Activated CD4-positive, alpha-beta T cell treated with anti-CD3 and anti-CD28 coated beads, Interleukin-2, amount 50 U/mL, for 4 hours (primary cell): ENCODE results near the gene NXPH2.
"Not testable (repeated sequence)": the region's sequence is repeated elsewhere in the genome, so short reads cannot be mapped to it uniquely, and the experiment has no call there.

Experiments
- DNase-seq, 2 experiments: peaks; one replicate each; pipeline ENCODE4 v3.0.0-alpha.2; 2020

The NXPH2 gene

GRCh38 chr2:138707392-138708074 lies 72.7 kb downstream of the NXPH2 start:
- no peak for DNase-seq

DNA sequence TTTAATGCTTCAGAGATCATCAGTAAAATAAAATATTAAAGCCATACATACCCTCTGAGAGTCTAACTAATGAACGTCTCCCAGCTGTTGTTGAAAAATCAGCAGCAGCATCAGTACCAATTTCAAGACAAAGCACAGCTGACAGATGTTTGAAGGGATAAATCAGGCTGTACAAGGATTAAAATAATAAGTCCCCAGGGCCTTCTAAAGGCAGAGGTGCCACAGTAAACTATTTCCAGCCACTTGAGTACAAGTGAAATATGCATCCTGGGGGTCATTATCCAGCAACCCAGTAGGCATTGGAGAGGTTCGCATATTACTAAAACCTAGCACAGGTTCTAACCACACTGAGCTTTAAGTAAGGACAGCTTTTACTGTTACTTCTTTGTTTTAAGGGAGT lies 76.9 kb downstream of the NXPH2 start:
- no peak for DNase-seq

DNA sequence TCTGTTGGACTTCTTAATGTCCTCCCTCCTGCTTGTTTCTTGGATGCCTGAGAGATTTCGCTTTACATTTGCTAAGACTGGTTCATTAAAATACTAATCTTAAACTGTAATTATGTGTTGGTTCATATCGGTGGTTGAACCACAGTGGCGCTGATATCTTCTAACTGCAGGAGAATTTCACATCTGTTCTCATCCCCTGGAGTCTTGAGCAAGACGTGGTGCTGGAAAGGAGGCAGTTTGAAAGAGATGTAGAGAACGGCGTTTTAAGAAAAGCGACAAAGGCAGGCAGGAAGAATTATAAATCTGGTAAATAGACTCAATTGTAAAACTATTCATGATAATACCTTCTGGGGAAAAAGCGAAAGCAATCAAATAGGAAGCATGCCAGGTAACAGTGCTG lies 79.5 kb downstream of the NXPH2 start:
- no peak for DNase-seq

- DNase-seq = no peak
These were observed 80.8 kb downstream of the NXPH2 start for GRCh38 chr2:138699421-138699820.

DNA sequence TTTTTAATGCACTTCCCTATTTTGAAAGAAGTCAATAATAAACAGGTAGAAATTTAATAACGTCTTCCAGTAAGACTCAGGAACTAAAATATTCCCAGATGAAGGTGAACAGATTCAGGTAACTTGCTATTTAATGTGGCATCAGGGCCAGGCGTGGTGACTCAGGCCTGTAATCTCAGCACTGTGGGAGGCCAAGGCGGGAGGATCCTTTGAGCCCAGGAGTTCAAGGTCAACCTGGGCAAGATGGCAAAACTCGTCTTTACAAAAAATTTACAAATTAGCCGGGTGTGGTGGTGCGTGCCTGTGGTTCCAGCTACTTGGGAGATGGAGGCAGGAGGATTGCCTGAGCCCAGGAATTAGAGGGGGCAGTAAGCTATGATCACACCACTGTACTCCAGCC lies 81.8 kb downstream of the NXPH2 start:
- no peak for DNase-seq

GRCh38 chr2:138691667-138692066 lies 88.5 kb downstream of the NXPH2 start:
- no peak for DNase-seq

GRCh38 chr2:138689705-138690104 lies 90.5 kb downstream of the NXPH2 start:
- no peak for DNase-seq

DNA sequence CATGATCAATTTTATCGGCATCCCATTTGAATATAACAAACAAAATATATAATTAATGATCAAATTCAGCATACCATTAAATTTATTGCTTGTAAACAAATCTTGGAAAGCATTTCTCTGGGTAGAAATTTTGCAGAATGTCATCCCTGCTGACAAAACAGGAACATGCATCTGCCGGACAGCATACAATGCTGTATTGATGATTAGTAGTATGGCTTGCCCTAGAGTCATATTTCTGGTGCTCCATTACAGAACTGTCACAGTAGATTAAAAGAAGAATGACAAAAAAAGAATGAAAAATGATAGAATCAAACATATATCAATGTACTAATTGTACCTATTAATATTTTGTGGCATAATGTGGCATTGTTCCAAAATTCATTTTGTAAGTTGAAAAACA lies 98.0 kb downstream of the NXPH2 start:
- DNase-seq = no peak

- DNase-seq = no peak
These were observed 103.0 kb downstream of the NXPH2 start for GRCh38 chr2:138677221-138677620.

DNA sequence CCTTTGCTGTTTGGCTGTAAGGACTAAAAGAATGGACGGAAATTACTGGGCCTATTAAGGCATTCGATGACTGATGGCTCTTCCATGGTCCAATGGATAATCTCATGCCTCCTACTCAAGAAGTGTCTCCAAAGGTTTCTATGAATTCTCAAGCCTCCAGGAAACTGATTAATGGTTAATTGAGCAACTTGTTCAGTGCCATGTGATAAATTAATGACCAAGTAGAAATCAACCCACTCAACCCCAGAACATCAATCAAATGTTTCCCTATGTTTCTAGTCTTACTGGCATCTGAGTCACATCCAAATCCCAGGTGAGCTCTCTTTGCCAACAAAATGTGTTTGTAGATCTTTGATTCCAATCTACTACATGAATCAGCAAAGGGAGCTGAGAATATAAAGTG lies 103.6 kb downstream of the NXPH2 start:
- no peak for DNase-seq

- no peak for DNase-seq
These were observed 108.6 kb downstream of the NXPH2 start for GRCh38 chr2:138671566-138671965.

DNA sequence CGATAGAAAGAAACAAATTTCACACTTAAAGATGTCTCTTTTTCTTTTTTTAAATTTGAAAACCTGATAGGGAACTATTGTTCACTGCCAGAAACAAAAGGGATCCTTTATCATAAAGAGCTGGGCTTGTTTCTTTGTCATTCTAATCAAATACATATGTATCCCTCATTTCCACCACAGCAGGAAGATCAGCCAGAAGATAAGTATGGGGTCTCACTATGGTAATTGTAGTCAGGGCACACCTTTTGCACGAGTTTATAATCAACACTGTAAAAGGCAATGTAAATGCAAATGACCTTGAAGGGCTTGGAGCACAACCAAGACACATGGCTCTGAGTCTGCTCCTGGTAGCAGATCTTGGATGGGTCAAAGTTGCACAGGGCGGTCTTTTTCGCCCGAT lies 109.5 kb downstream of the NXPH2 start:
- DNase-seq = no peak

- no peak for DNase-seq
These were observed 114.3 kb downstream of the NXPH2 start for GRCh38 chr2:138665937-138666336.

DNA sequence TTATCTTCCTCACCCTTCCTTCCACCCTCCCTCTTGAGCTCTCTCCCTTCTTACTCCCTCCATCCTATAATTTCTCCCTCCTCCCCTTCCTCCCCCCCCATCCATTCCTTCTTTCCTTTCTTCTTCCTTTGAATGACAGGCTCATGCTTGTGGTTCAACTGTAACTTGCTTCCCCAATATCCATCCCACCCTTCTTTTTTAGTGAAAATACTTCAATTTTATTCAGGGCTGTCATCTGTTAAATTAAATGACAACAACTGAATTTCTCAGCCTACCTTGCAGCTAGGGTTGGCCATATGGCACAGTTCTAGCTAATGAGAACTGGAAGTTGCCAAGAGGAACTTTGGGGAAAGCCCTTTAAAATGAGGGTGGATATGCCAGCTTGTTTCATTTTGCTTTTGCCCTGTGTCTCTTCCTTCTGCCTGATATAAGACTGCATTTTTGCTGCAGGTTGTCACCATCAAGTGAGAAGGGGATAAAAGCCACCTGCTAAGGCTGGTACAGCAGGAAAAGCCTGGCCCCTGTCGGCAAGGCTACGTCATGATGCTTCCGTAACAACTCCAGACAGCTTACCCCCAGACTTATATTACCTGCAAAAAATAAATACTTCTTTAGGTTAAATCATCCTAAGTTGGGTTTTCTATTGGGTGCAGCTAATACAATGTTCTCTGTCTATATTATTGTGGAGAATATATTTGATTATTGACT lies 121.8 kb downstream of the NXPH2 start:
- no peak for DNase-seq

DNA sequence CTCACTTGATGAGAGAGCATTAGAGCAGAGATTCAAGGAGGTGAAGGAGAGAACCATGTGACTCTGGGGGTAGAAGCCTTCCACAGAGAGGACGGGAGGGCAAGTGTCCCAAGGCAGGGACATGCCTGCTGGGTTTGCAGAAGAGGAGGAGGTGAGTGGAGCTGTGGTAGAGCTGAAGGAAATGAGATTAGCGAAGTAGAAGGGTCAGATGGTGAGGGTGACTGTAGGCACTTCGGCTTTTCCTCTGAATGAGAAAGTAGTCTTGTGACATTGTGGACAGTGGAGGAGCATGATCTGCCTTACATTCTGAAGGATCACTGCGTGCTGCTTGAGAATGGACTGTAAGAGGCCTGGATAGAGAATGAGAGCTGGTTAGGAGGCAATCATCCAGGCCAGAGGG lies 126.0 kb downstream of the NXPH2 start:
- no peak for DNase-seq

DNA sequence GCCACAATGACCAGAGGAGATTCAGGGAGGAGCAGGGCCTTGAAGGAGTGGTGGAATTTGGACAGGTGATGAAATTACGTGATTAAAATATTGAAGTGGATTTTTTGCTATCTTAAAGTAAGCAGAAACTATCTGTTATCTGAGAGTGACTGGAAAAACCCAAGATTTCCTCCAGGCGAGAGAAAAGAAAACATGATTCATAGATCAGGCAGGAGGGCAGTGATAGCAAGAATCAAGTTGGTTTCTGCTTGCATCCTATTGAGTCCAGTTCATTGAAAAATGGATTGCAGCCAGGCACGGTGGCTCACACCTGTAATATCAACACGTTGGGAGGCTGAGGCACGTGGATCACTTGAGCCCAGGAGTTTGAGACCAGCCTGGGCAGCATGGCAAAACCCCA lies 127.8 kb downstream of the NXPH2 start:
- no peak for DNase-seq

DNA sequence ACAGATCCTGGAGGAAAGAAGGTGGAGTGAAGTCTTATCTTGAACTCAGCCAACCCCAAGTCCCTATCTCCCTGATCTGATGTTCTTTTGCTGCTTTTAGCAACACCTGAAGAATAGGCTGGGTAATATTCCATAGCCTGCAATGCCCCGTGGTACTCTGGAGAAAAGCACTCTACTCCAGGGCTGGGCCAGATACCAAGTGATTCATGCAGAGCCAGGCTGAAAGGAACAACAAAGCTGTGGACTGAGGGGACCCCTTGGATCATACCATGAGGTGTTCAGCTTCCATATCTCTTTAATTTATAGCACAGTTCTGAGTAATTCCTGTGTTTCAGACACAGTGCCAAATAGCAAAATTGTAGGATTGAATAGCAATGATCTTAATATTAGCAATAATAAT lies 130.6 kb downstream of the NXPH2 start:
- no peak for DNase-seq

DNA sequence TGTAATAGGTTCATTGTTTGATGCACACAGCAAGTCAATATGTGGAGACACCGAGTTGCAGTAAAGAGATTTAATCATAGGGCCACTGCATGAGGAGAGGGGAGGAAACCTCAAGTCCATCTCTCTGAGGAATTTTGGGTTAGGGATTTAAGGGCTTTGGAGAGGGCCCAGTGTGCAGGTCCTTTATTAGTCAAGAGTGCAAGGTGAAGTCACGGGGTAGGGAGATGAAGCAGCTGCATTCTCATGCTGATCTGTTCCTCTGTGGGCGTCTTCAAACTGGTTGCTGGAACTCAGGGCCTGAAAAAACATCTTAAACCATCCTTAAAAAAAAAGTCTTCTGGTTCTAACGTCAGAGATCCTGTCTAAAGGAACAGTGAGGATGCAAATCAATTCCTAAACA lies 131.6 kb downstream of the NXPH2 start:
- no peak for DNase-seq

DNA sequence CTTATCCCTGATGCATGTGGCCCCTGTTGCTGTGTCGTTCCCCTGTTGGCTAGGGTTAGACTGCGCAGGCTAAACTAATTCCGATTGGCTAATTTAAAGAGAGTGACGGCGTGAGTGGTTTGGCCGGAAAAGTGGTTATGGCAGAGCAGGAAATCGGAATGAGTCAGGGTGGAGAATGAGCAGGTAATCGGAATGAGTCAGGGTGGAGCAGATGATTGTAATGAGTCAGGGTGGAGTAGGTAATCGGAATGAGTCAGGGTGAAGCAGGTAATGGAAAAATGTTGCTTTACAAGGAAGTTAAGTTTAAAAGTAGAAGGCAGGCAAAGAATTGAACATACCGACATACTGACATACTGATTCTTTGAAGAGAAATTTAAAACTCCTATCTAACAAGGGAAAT lies 135.4 kb downstream of the NXPH2 start:
- not testable (repeated sequence) for DNase-seq

DNA sequence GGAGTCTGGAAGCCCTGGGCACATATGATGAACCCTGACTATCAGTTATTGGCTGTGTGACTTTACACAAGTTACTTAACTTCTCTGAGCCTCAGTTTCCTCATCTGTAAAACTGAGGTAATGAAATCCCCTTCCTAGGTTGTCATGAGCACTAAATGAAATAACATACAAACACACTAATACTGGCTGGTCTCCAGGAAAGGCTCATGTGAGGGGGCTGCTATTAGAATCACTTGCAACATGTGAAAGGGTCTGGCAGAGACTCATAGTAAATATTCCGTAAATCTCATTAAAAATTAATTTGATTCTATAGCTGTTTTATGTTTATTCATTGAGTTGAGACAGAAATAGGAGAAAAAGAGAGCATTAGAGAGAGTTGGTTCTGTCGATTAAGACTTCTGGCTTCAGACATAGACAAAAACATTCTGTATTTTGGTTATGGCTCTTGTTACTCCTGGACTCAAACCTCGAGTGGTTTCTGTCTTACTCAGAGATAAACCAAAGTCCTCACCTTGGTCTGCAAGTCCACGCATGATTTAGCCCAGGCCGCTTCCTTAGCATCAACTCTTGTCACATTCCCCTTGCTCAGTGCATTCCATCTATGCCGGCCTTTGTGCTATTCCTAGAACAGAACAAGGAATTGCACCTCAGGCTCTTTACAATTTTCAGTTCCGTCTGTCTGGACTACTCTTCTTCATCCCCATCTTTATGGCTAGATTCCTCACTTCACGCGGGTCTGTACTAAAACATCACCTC lies 139.1 kb downstream of the NXPH2 start:
- no peak for DNase-seq

GRCh38 chr2:138637686-138638085 lies 142.5 kb downstream of the NXPH2 start:
- no peak for DNase-seq

- no peak for DNase-seq
These were observed 143.1 kb downstream of the NXPH2 start for GRCh38 chr2:138637061-138637460.

GRCh38 chr2:138633049-138633448 lies 147.1 kb downstream of the NXPH2 start:
- DNase-seq = no peak

GRCh38 chr2:138632066-138632620 lies 148.0 kb downstream of the NXPH2 start:
- no peak for DNase-seq
